Nasal cavity respiratory epithelium epithelial cell of viscerocranial mucosa (primary cell): ENCODE results near the gene LRRC75B. TPM values are rescaled to one million over a fixed set of nuclear protein-coding genes. Genes with fewer than 3 reads are reported as not detected.

Experiments used
- total RNA-seq: library from RNA; depleted of rRNA; stranded (reverse); fragments of >200 nt; gene quantifications from 2 replicates; pipeline ENCODE4 v1.2.3, GENCODE V29; 2014

Gene LRRC75B, protein sequence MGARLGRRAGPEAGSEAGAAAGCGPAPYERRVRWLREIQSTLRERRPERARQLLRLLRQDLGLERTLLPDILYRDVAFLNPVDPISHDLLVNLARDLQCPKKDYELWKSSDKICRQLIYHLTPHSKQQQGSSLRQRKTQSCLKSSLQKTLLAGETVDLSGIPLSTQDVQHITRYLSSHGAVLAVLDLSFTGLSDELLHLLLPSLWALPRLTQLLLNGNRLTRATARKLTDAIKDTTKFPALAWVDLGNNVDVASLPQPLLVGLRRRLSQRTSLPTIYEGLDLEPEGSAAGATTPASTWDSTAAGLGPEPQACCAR
- total RNA-seq, result 4.2 and 6.5 TPM in 2 replicates

GRCh38 chr22:24592851-24593558 lies at the start of gene LRRC75B:
TSS of gene LRRC75B (minus strand) at chr22:24593073. CDS start at chr22:24593039, 34 bp downstream.

GRCh38 chr22:24602847-24603769 lies 10.2 kb upstream of the LRRC75B start, which contains the start of gene GGT1:
TSS of gene GGT1 (plus strand) at chr22:24603193. CDS start at chr22:24611082, 7,889 bp downstream.

GRCh38 chr22:24555165-24556039 lies 37.5 kb downstream of the LRRC75B start, which contains the start of gene SNRPD3:
TSS of gene SNRPD3 (plus strand) at chr22:24555999. CDS start at chr22:24557675, 1,676 bp downstream.

DNA sequence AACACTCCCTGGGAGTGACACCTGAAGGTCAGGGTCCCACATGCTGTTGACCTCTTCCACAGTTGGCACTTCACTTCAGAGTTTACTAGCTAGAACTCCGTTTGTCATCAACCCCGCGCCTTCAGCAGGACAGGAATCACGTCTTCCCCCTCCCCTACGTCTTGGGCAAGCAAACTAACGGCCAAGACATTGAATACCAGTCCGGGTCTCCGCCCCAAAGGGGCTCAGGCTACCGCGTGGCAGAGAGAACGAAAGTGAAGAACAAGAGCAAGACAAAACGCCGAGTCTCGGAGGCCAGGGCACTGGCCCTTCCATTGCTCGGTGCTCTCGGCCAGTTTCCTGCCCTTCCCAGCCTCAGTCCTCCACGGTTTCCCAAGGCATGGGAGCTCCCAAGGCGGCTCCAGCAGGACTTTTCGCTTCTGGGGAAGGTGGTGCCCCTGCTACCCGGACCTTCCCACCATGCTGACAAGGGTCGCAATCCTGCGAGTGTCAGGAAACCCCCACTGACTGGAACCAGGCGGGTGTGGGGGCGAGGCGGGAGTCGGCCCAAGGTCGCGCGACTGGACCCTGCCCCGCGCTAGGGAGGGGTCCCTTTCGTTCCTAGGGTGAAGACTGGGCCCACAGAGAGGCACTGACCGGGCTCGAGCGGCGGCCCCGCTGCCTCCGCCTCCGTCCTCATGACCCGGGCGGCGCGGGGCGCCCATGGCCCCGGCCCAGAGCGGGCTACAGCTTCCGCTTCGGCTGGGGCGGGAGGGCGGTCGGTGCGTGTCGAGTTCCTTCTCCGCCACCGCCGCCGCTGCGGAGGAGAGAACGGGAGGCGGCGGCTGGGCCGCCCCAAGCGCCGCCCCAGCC lies 38.3 kb downstream of the LRRC75B start, which contains the start of gene GUCD1:
GUCD1 (minus strand) TSS at position 826 of the 852 bp plus-strand sequence; CDS start at position 679, 147 bp downstream.

Other genes starting within 250 kb of the LRRC75B start
- gene ADORA2A, start 165.5 kb downstream of the LRRC75B start, total RNA-seq, result 0.34 and 0.64 TPM in 2 replicates
- gene UPB1, start 97.7 kb downstream of the LRRC75B start, total RNA-seq, result not detected in 2 replicates
- gene GUCD1, start 37.9 kb downstream of the LRRC75B start, total RNA-seq, result 90.9 and 108 TPM in 2 replicates
- gene SNRPD3, start 37.1 kb downstream of the LRRC75B start, total RNA-seq, result 165 and 200 TPM in 2 replicates
- gene GGT1, start 10.1 kb upstream of the LRRC75B start, total RNA-seq, result 7.3 and 7.9 TPM in 2 replicates
- not detected in 2 replicates for gene PIWIL3, start 181.6 kb upstream of the LRRC75B start, total RNA-seq
- gene SGSM1, start 213.1 kb upstream of the LRRC75B start, total RNA-seq, result 0.07 TPM in 1 of 2 replicates, not detected in the other